ENCODE data around the gene LRRN4CL. TPM values are rescaled to one million over a fixed set of nuclear protein-coding genes. Genes with fewer than 3 reads are reported as not detected.

LRRN4CL gene
- total and polyA plus RNA-seq, 2 of the 8 experiments (the other 6 are each of a cell fraction or from before 2014, with no cell fraction given), result 0.05 to 0.26 TPM

DNA sequence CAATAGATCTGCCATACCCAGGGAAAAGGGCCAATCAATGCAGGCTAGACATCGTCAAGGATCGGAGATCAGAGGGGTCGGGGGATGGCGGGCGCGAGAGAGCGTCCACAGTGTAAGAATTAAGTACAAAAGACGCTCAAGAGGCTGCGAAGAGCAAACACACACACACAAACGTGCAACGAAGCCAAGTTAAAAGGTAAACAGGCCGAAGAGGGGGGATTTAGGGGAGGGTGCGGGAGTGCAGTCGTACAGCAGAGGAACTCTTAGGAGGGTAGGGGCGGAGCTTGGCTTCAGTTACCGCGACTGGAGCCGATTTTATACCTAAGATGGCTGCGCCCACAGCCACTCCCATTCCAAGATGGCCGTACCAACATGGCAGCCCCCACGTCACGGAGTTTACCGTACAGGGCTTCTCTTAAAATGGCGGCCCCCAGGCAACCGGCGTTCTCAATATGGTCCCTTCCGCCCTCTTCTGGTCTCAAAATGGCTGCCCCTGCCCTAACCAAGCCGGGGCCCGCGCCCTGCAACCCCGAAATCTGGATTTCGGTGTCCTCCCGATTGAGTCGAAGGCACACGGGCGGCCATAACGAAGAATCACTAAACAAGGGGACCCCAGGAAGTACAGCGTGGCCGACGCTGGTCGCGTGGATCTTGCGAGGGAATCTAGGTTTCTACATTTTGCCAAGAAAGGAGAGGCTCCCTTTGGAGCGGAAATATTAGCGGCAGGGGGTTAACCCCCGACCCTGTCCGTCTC lies 20.1 kb upstream of the LRRN4CL start:
- Histone ChIP-seq H2BK20ac (ENCODE audit: low read length) (no peak overlapping the region), H3K79me2 (ENCODE audit: control insufficient read depth in 1 of 2, insufficient read depth in 2 of 2, low read length in 2 of 2) (peaks cover 0 to 10% of the 10 kb centered on the region in 2 experiments; a peak in 1 of 4 replicates), H3K23me2 (ENCODE audit: low read depth, low read length) (peaks cover 22% of the 10 kb centered on the region), H3K4ac (replicated peaks; ENCODE audit: insufficient read length, low read depth, low read length) (no peak overlapping the region), H3K27me3 (replicated peaks in 1 of 4; ENCODE audit: control insufficient read depth in 3 of 4, extremely low read depth in 1 of 4, insufficient read depth in 3 of 4, low read length in 3 of 4) (no peaks in the 10 kb centered on the region), H4K5ac (ENCODE audit: insufficient read length, low read depth, low read length) (peak overlapping the region; percentile 92), H2AK5ac (ENCODE audit: low read depth, low read length) (peak overlapping the region; percentile 14; the same call in 1 of the 2 replicates), H4K91ac (replicated peaks; ENCODE audit: insufficient read length, low read length) (peak overlapping the region; percentile 96), H3K79me1 (ENCODE audit: low read depth, low read length) (no peaks in the 10 kb centered on the region; the same call in 1 of the 2 replicates), H3K14ac (ENCODE audit: insufficient read length) (no peak overlapping the region), H2AFZ (ENCODE audit: low read length) (peak overlapping the region; percentile 45; the same call in 1 of the 2 replicates), H2BK5ac (ENCODE audit: low read depth, low read length) (peak overlapping the region; percentile 96), H3K27ac (ENCODE audit: low read depth, low read length) (peak overlapping the region; percentile 95), H3K9ac (replicated peaks in 1 of 4; ENCODE audit: extremely low read depth in 1 of 4, low read depth in 3 of 4, low read length in 3 of 4) (peak overlapping the region; percentile 61 to 92 (median 90)), H4K20me1 (replicated peaks in 1 of 2; ENCODE audit: control insufficient read depth in 1 of 2, insufficient read depth in 2 of 2, low read length in 2 of 2) (no peaks in the 10 kb centered on the region), H3K36me3 (ENCODE audit: control insufficient read depth in 2 of 4, insufficient read depth in 4 of 4, low read length in 3 of 4) (peaks cover 15 to 38% (median 20%) of the 10 kb centered on the region in 4 experiments), H3K18ac (ENCODE audit: extremely low read depth, low read length) (peak overlapping the region; percentile 60), H2BK15ac (ENCODE audit: low read length) (no peak overlapping the region), H3K9me3 (ENCODE audit: insufficient read depth in 2 of 2, low read depth in 1 of 2, low read length in 1 of 2) (no peaks in the 10 kb centered on the region), H3K56ac (replicated peaks; ENCODE audit: insufficient read length, low read depth, low read length) (peak overlapping the region; percentile 87), H4K8ac (ENCODE audit: extremely low read depth, insufficient read depth, low read length) (peak overlapping the region; percentile 100; the same call in 1 of the 2 replicates), H3K4me1 (replicated peaks in 1 of 4; ENCODE audit: control insufficient read depth in 3 of 4, insufficient read depth in 4 of 4, low read length in 3 of 4) (peaks cover 7 to 39% (median 20%) of the 10 kb centered on the region in 4 experiments), H3K23ac (ENCODE audit: insufficient read length) (no peak overlapping the region), H3K4me2 (ENCODE audit: insufficient read depth in 1 of 2, low read depth in 2 of 2, low read length in 2 of 2) (peak overlapping the region; percentile 99), H2BK12ac (ENCODE audit: low read depth, low read length) (peak overlapping the region; percentile 85; the same call in 1 of the 2 replicates), H3K4me3 (ENCODE audit: extremely low read depth in 1 of 4, insufficient read depth in 2 of 4, low read depth in 3 of 4, low read length in 4 of 4) (peak overlapping the region; percentile 68 to 89 (median 84)), H2BK120ac (replicated peaks; ENCODE audit: low read depth, low read length) (peak overlapping the region; percentile 44)
- FAIRE-seq (peak; percentile 66), DNase-seq (ENCODE audit: low read depth in 1 of 2, low spot score in 2 of 2) (peak; percentile 93 to 95)
- CTCF ChIA-PET (ENCODE audit: partially characterized antibody), result interaction anchor here (0.6 to 2.6 kb wide), 7 partner anchors 13 to 59 kb away, joined by 3 to 9 read pairs (median 3); partner anchors contain the start of gene ZBTB3
- 3% methylated on average over 44 of the region's 47 CpGs; no CpG with 5 or more reads in 1 of the 2 experiments for WGBS, 2 experiments (ENCODE audit: extremely low coverage in 1 of 2, insufficient coverage in 1 of 2, insufficient read length in 1 of 2, insufficient replicate concordance in 2 of 2, low coverage in 1 of 2, low lambda C conversion rate in 2 of 2, missing lambda C conversion rate in 1 of 2)
- POLR2A ChIA-PET (ENCODE audit: partially characterized antibody), result interaction anchor here (0.6 to 61.4 kb wide), 31 partner anchors 9 to 171 kb away, joined by 3 to 2041 read pairs (median 8); partner anchors contain the start of genes B3GAT3, C11orf98, CSKMT and EEF1G
- TF ChIP-seq TBP (IDR thresholded peaks at IDR 0.05; ENCODE audit: low read depth, low read length) (peak; percentile 82; the same call in 1 of the 2 replicates), GABPA (IDR thresholded peaks at IDR 0.05; ENCODE audit: borderline replicate concordance, insufficient read depth, low read length) (peak; percentile 51; the same call in 1 of the 2 replicates), CBX8 (IDR thresholded peaks at IDR 0.05; ENCODE audit: borderline replicate concordance, low read depth, low read length) (no peak), GTF2F1 (IDR thresholded peaks at IDR 0.05; ENCODE audit: borderline replicate concordance, low read depth, low read length) (peak; percentile 40; the same call in 1 of the 2 replicates), HDAC2 (IDR thresholded peaks at IDR 0.05; ENCODE audit: borderline replicate concordance in 1 of 2, low read depth in 2 of 2, low read length in 2 of 2) (no peak; a peak in 1 of 4 replicates), JUND (IDR thresholded peaks at IDR 0.05; ENCODE audit: low read length) (0 out of 2 replicates have a peak, but pooled peaks have one; percentile 3)

All from H1 (cell line).